ENCODE data around the gene HOXC4. TPM values are rescaled to one million over a fixed set of nuclear protein-coding genes. Genes with fewer than 3 reads are reported as not detected.
"Not testable (repeated sequence)": the region's sequence is repeated elsewhere in the genome, so short reads cannot be mapped to it uniquely, and the experiment has no call there.

The HOXC4 gene
- total and polyA plus RNA-seq, 2 of the 4 experiments (the other 2 are of a cell fraction): under 0.01 to 0.26 TPM

DNA sequence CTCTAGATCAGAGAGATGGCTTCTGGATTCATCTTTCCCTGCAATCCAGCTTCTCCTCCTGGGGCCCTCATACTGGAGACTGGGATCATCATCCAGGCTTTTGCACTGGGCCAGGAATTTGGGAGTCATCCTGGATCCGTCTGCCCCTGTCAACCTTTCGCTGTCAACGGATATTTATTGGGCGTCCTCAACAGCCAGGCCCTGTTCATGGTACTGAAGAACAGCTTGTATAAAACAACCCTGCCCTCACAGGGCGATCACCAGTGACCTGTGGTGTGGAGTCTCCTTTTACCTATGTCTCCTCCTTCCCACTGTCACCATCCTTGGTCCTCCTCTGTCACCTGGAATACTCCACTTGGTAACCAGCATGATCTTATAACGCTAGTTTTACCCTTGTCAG lies 48.6 kb downstream of the HOXC4 start:
- H2BK20ac ChIP-seq (ENCODE audit: low read depth, low read length); ATAC-seq (ENCODE audit: low read depth); H2AK5ac ChIP-seq (ENCODE audit: low read depth, low read length); H3K9ac ChIP-seq (ENCODE audit: low read depth, low read length); H3K9me1 ChIP-seq (ENCODE audit: insufficient read depth, low read length); H3K79me1 ChIP-seq (ENCODE audit: low read depth in 1 of 2, low read length in 2 of 2); H2BK5ac ChIP-seq (ENCODE audit: low read depth, low read length, poor library complexity, severe bottlenecking); DNase-seq; H2BK120ac ChIP-seq (ENCODE audit: low read depth, low read length); H4K5ac ChIP-seq (ENCODE audit: low read depth, low read length); H3K4ac ChIP-seq (ENCODE audit: low read depth, low read length); H3K14ac ChIP-seq (replicated peaks; ENCODE audit: low read depth, low read length); H3K9me3 ChIP-seq (ENCODE audit: control insufficient read depth, insufficient read depth, low read length); H3K23ac ChIP-seq (ENCODE audit: low read depth, low read length); in situ Hi-C loops (cut with MboI; ENCODE audit: low sequenced_read_pairs); H3K56ac ChIP-seq (ENCODE audit: extremely low read depth, insufficient read depth, low read length); H2AFZ ChIP-seq (replicated peaks; ENCODE audit: low read length, poor library complexity); H3K18ac ChIP-seq (ENCODE audit: low read depth, low read length); H3K27me3 ChIP-seq (ENCODE audit: control insufficient read depth, insufficient read depth, low read length); dilution Hi-C loops (cut with HindIII; ENCODE audit: low sequenced_read_pairs, unreplicated experiment); H4K91ac ChIP-seq (ENCODE audit: insufficient read depth, low read depth, low read length); H3K4me3 ChIP-seq (ENCODE audit: insufficient read depth, low read depth, low read length); H2AK9ac ChIP-seq (replicated peaks; ENCODE audit: low read depth, low read length, poor library complexity); CTCF ChIA-PET; H4K20me1 ChIP-seq (ENCODE audit: insufficient read depth, low read length); H3K4me1 ChIP-seq (ENCODE audit: control insufficient read depth, insufficient read depth, low read length); H3K36me3 ChIP-seq (ENCODE audit: control insufficient read depth, insufficient read depth, low read length); H3K27ac ChIP-seq (ENCODE audit: insufficient read depth, low read length); H4K8ac ChIP-seq (ENCODE audit: low read depth in 2 of 2, low read length in 2 of 2); POLR2A ChIA-PET (ENCODE audit: unreplicated experiment); intact Hi-C loops (cut with micrococcal nuclease); H3K4me2 ChIP-seq (ENCODE audit: low read depth, low read length); BruUV-seq (replicated peaks); H2BK15ac ChIP-seq (ENCODE audit: low read depth, low read length): not testable (repeated sequence)
- no CpG with 5 or more reads among the region's 6 CpGs for WGBS, 2 experiments (ENCODE audit: extremely low coverage in 2 of 2, insufficient read length in 1 of 2)

- ATAC-seq (ENCODE audit: low read depth); H3K9me1 ChIP-seq (ENCODE audit: insufficient read depth, low read length); H4K5ac ChIP-seq (ENCODE audit: low read depth, low read length); H2BK120ac ChIP-seq (ENCODE audit: low read depth, low read length); H3K18ac ChIP-seq (ENCODE audit: low read depth, low read length); H3K56ac ChIP-seq (ENCODE audit: extremely low read depth, insufficient read depth, low read length); H3K9ac ChIP-seq (ENCODE audit: low read depth, low read length); H3K27ac ChIP-seq (ENCODE audit: insufficient read depth, low read length); H3K27me3 ChIP-seq (ENCODE audit: control insufficient read depth, insufficient read depth, low read length); H2AK9ac ChIP-seq (replicated peaks; ENCODE audit: low read depth, low read length, poor library complexity); H2AFZ ChIP-seq (replicated peaks; ENCODE audit: low read length, poor library complexity); H2AK5ac ChIP-seq (ENCODE audit: low read depth, low read length); intact Hi-C loops (cut with micrococcal nuclease); H4K8ac ChIP-seq (ENCODE audit: low read depth in 2 of 2, low read length in 2 of 2); in situ Hi-C loops (cut with MboI; ENCODE audit: low sequenced_read_pairs); BruUV-seq (replicated peaks); H3K4me3 ChIP-seq (ENCODE audit: insufficient read depth, low read depth, low read length); H2BK20ac ChIP-seq (ENCODE audit: low read depth, low read length); H3K4ac ChIP-seq (ENCODE audit: low read depth, low read length); H2BK15ac ChIP-seq (ENCODE audit: low read depth, low read length); H3K4me2 ChIP-seq (ENCODE audit: low read depth, low read length); H3K14ac ChIP-seq (replicated peaks; ENCODE audit: low read depth, low read length); CTCF ChIA-PET; H3K9me3 ChIP-seq (ENCODE audit: control insufficient read depth, insufficient read depth, low read length); H3K23ac ChIP-seq (ENCODE audit: low read depth, low read length); POLR2A ChIA-PET (ENCODE audit: unreplicated experiment); H3K36me3 ChIP-seq (ENCODE audit: control insufficient read depth, insufficient read depth, low read length); dilution Hi-C loops (cut with HindIII; ENCODE audit: low sequenced_read_pairs, unreplicated experiment); H3K4me1 ChIP-seq (ENCODE audit: control insufficient read depth, insufficient read depth, low read length); H3K79me1 ChIP-seq (ENCODE audit: low read depth in 1 of 2, low read length in 2 of 2); H2BK5ac ChIP-seq (ENCODE audit: low read depth, low read length, poor library complexity, severe bottlenecking); H4K91ac ChIP-seq (ENCODE audit: insufficient read depth, low read depth, low read length); DNase-seq; H4K20me1 ChIP-seq (ENCODE audit: insufficient read depth, low read length): not testable (repeated sequence)
- no CpG with 5 or more reads among the region's 1 CpG for WGBS, 2 experiments (ENCODE audit: extremely low coverage in 2 of 2, insufficient read length in 1 of 2)
Observed at GRCh38 chr12:54103827-54104226, 50.2 kb downstream of the HOXC4 start.
